ENCODE results near the gene DUSP10. TPM values are rescaled to one million over a fixed set of nuclear protein-coding genes. Genes with fewer than 3 reads are reported as not detected.

DUSP10 gene
- total RNA-seq, 1 experiment from 2014 or later: 1.7 TPM

- ChIA-PET RAD21 (ENCODE audit: low non-redundant PET in 1 of 2, low total read pairs in 2 of 2, uncharacterized antibody in 2 of 2, unreplicated experiment in 2 of 2) (no interaction called here), POLR2A (no interaction called here), CTCF (no interaction called here)
- Histone ChIP-seq H3K27ac (ENCODE audit: low read depth, low read length) (no peak overlapping the region), H3K9me3 (ENCODE audit: control insufficient read depth in 1 of 2, insufficient read depth in 1 of 2, low read depth in 1 of 2, low read length in 2 of 2) (no peaks in the 10 kb centered on the region), H3K27me3 (ENCODE audit: insufficient read depth, low read length) (no peaks in the 10 kb centered on the region), H3K9ac (ENCODE audit: low read length) (no peak overlapping the region), H3K9me2 (ENCODE audit: insufficient read depth) (no peaks in the 10 kb centered on the region), H3K79me2 (ENCODE audit: insufficient read depth, low read length) (no peaks in the 10 kb centered on the region), H3K4me1 (ENCODE audit: control insufficient read depth in 1 of 2, insufficient read depth in 2 of 2, low read length in 2 of 2) (no peaks in the 10 kb centered on the region), H2AFZ (ENCODE audit: low read depth, low read length, poor library complexity, severe bottlenecking) (no peak overlapping the region), H3K4me3 (replicated peaks in 1 of 2; ENCODE audit: low read depth in 1 of 2, low read length in 2 of 2) (no peak overlapping the region), H4K20me1 (ENCODE audit: insufficient read depth) (no peaks in the 10 kb centered on the region), H3K4me2 (ENCODE audit: low read length) (no peak overlapping the region), H3K36me3 (ENCODE audit: control insufficient read depth in 1 of 2, insufficient read depth in 2 of 2, low read length in 2 of 2) (no peaks in the 10 kb centered on the region)
- intact Hi-C loops (cut with micrococcal nuclease): no loop called here
- no peak for TF ChIP-seq ELF1 (IDR thresholded peaks at IDR 0.05; ENCODE audit: borderline replicate concordance, low read depth)
- TF ChIP-seq EZH2 (IDR thresholded peaks at IDR 0.05): no peak
- no peak for TF ChIP-seq SP1 (IDR thresholded peaks at IDR 0.05; ENCODE audit: low read depth)
- no peak for TF ChIP-seq ZFX (IDR thresholded peaks at IDR 0.05)
- TF ChIP-seq JUND (IDR thresholded peaks at IDR 0.05): no peak
- no peak for TF ChIP-seq CBX3 (IDR thresholded peaks at IDR 0.05; ENCODE audit: low read depth)
- no peak for TF ChIP-seq EZH2phosphoT487 (IDR thresholded peaks at IDR 0.05; ENCODE audit: borderline replicate concordance)
- TF ChIP-seq POLR2AphosphoS5 (IDR thresholded peaks at IDR 0.05; ENCODE audit: low read depth, low read length): no peak
- TF ChIP-seq REST (IDR thresholded peaks at IDR 0.05; ENCODE audit: low read depth): no peak
- DNase-seq (ENCODE audit: low read depth, low spot score) (no peak), ATAC-seq (no peak)
- BruUV-seq (replicated peaks): no TSS peak
Measured at GRCh38 chr1:221778125-221778524, 36.2 kb upstream of the DUSP10 start.

All from HCT116 (cell line).